CD4-positive, alpha-beta memory T cell (primary cell): ENCODE results near the gene SHMT2. TPM values are rescaled to one million over a fixed set of nuclear protein-coding genes. Genes with fewer than 3 reads are reported as not detected.

Experiments used
- CTCF ChIA-PET: fragments of 350-600 bp; sonication (Branson Sonifier 250); formaldehyde crosslinking; loops from one replicate; lab custom pipeline; 2021; ENCODE audit warnings: inconsistent platforms; ENCODE audit not compliant: partially characterized antibody; lab: Charles Lee
- POLR2A ChIA-PET: fragments of 350-600 bp; sonication (Branson Sonifier 250); formaldehyde crosslinking; loops from one replicate; lab custom pipeline; 2021; ENCODE audit not compliant: partially characterized antibody; lab: Charles Lee
- DNase-seq, 5 donors: peaks; one replicate each; pipeline versions ENCODE4 v3.0.0 to v3.0.0-alpha.2; 2020 to 2022; ENCODE audit warnings: mixed read lengths in 1 of 5
- H3K27ac ChIP-seq: one replicate; pipeline ENCODE4 v1.7.0; 2013; ENCODE audit warnings: low read depth, low read length
- H3K27me3 ChIP-seq: 2 replicates; pipeline ENCODE4 v1.7.0; 2013; ENCODE audit warnings: mild to moderate bottlenecking, low read length, moderate library complexity; ENCODE audit not compliant: insufficient read depth
- H3K36me3 ChIP-seq: 2 replicates; pipeline ENCODE4 v1.7.0; 2013; ENCODE audit warnings: mild to moderate bottlenecking, low read length, moderate library complexity; ENCODE audit not compliant: insufficient read depth
- H3K4me1 ChIP-seq: 2 replicates; pipeline ENCODE4 v1.7.0; 2013; ENCODE audit warnings: mild to moderate bottlenecking, low read length, moderate library complexity; ENCODE audit not compliant: insufficient read depth
- H3K4me3 ChIP-seq, 2 donors: one replicate each; pipeline ENCODE4 v1.7.0; 2013; ENCODE audit warnings: low read length in 2 of 2, mild to moderate bottlenecking in 1 of 2
- H3K9me3 ChIP-seq, 2 donors: one replicate each; pipeline ENCODE4 v1.7.0; 2013; ENCODE audit warnings: low read length in 2 of 2, control low read depth in 1 of 2; ENCODE audit not compliant: control insufficient read depth in 1 of 2
- H3K27ac Mint-ChIP-seq, 7 donors: one replicate each; pipeline ENCODE4 v1.8.0; 2020 to 2021; ENCODE audit warnings: mixed read lengths in 7 of 7, mild to moderate bottlenecking in 6 of 7, inconsistent platforms in 3 of 7, moderate library complexity in 3 of 7
- H3K27me3 Mint-ChIP-seq, 2 donors: one replicate each; pipeline ENCODE4 v1.8.0; 2020 to 2021; ENCODE audit warnings: mixed read lengths in 2 of 2
- H3K36me3 Mint-ChIP-seq, 2 donors: one replicate each; pipeline ENCODE4 v1.8.0; 2020 to 2021; ENCODE audit warnings: mixed read lengths in 2 of 2, inconsistent platforms in 1 of 2, mild to moderate bottlenecking in 1 of 2
- H3K4me1 Mint-ChIP-seq, 4 donors: one replicate each; pipeline ENCODE4 v1.8.0; 2020 to 2021; ENCODE audit warnings: mixed read lengths in 4 of 4, mild to moderate bottlenecking in 1 of 4
- H3K4me3 Mint-ChIP-seq, 8 donors: one replicate each; pipeline ENCODE4 v1.8.0; 2020 to 2021; ENCODE audit warnings: mixed read lengths in 8 of 8, mild to moderate bottlenecking in 7 of 8, moderate library complexity in 6 of 8, inconsistent platforms in 3 of 8
- H3K9me3 Mint-ChIP-seq, 8 donors: one replicate each; pipeline ENCODE4 v1.8.0; 2020 to 2021; ENCODE audit warnings: mixed read lengths in 8 of 8, mild to moderate bottlenecking in 5 of 8, inconsistent platforms in 3 of 8, moderate library complexity in 1 of 8
- intact Hi-C: fragments of 100-400 bp; cut with micrococcal nuclease; formaldehyde crosslinking; loops from one replicate; pipeline ENCODE4 v1.15.1; 2023
- polyA plus RNA-seq, 2 donors: library from polyadenylated mRNA; unstranded; fragments of 300-500 nt; fragmentation: Illumina TruSeq; gene quantifications; one replicate each; pipeline ENCODE4 v1.2.3, GENCODE V29; 2021
- total RNA-seq, 2 experiments: library from RNA; stranded (reverse); gene quantifications; one replicate each; pipeline ENCODE4 v1.2.3, GENCODE V29; 2021

SHMT2 gene
- total and polyA plus RNA-seq, 4 experiments from 2014 or later: 39.8 to 46.1 (median 43.2) TPM

DNA sequence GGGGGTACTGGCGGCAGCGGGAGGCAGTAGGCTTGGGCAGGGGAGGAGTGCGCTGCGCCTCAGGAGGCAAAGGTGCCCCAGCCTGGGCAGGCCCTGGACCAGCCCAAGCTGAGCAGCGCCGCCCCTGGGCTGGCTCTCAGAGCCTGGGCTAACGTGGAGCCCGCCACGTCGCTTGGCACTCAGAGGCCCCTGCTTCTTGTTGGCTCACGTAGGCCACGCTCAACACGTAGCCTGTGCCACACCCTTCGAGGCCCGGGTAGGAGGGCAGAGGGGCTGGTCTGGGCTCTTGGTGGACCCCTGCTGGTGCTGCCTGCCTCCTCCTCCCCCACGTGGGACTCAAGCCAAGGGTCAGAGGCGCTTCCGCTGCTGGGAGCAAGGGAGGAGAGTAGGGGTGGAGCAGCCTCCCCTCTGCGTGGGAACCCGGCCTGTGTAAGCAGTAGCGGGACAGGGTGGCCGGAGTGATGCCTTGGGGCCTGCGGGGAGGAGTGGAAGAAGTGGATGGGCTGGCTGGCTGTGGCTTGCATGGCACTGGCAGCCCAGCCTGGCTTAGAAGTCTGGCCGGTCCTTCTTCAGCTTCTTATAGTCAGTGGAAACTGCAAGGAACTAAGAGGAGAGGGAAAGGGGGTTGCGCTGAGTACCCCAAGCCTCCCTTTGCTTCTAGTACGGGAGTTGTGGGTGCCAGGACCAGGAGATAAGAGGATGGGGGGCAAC is 5.7 kb downstream of the SHMT2 start:
- ChIA-PET CTCF (no interaction called here), POLR2A (interaction anchor here (0.8 kb wide), 1 partner anchor 9 kb away, joined by 3 read pairs; no protein-coding TSS in a partner anchor)
- H3K36me3 Mint-ChIP-seq: peaks cover 29 to 38% of the 10 kb centered on the region in 2 donors
- H3K9me3 Mint-ChIP-seq: no peaks in the 10 kb centered on the region
- H3K4me1 Mint-ChIP-seq: peaks cover 26 to 65% (median 45%) of the 10 kb centered on the region in 4 donors
- Histone ChIP-seq H3K36me3 (peaks cover 28% of the 10 kb centered on the region), H3K4me3 (no peak overlapping the region), H3K27me3 (peaks cover 22% of the 10 kb centered on the region), H3K4me1 (peaks cover 71% of the 10 kb centered on the region), H3K9me3 (no peaks in the 10 kb centered on the region), H3K27ac (no peak overlapping the region)
- peak overlapping the region in 1 of 7 donors; percentile 27 for H3K27ac Mint-ChIP-seq
- H3K4me3 Mint-ChIP-seq: peak overlapping the region in 1 of 8 donors; percentile 54
- intact Hi-C loops: loop anchor here (10.0 kb wide), 2 partner anchors 480 to 600 kb away; partner anchors contain the start of genes BAZ2A and PRIM1
- DNase-seq: no peak
- peaks cover 13 to 24% of the 10 kb centered on the region in 2 donors for H3K27me3 Mint-ChIP-seq

DNA sequence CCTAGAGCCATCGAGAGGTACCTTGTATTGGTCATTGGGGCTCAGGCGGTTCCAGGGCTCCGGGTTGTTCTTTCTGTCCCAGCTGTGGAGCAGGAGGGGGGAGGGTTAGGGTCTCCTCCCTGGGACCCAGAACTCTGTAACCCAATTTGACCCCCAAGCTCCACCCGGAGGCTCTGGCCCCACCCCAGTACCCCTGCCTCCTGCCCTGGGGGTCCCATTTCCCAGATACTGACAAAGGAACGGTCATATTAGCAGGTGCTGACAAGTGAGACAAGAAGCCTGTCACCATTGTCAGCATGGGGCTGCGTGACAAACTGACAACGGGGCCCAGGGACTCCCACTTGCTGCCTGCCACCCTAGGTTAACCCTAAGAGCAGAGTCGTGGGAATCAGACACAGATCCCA is 6.2 kb downstream of the SHMT2 start:
- Histone ChIP-seq H3K9me3 (no peaks in the 10 kb centered on the region), H3K27me3 (peaks cover 22% of the 10 kb centered on the region), H3K36me3 (peaks cover 28% of the 10 kb centered on the region), H3K4me1 (peaks cover 70% of the 10 kb centered on the region), H3K27ac (no peak overlapping the region), H3K4me3 (no peak overlapping the region)
- peaks cover 29 to 39% of the 10 kb centered on the region in 2 donors for H3K36me3 Mint-ChIP-seq
- ChIA-PET POLR2A (interaction anchor here (0.8 kb wide), 1 partner anchor 9 kb away, joined by 3 read pairs; no protein-coding TSS in a partner anchor), CTCF (no interaction called here)
- H3K27ac Mint-ChIP-seq: peak overlapping the region in 1 of 7 donors; percentile 27
- peaks cover 18 to 29% of the 10 kb centered on the region in 2 donors for H3K27me3 Mint-ChIP-seq
- intact Hi-C loops: loop anchor here (10.0 kb wide), 2 partner anchors 481 to 601 kb away; partner anchors contain the start of genes BAZ2A and PRIM1
- peaks cover 26 to 65% (median 45%) of the 10 kb centered on the region in 4 donors for H3K4me1 Mint-ChIP-seq
- H3K4me3 Mint-ChIP-seq: no peak overlapping the region
- DNase-seq: no peak
- H3K9me3 Mint-ChIP-seq: no peaks in the 10 kb centered on the region

DNA sequence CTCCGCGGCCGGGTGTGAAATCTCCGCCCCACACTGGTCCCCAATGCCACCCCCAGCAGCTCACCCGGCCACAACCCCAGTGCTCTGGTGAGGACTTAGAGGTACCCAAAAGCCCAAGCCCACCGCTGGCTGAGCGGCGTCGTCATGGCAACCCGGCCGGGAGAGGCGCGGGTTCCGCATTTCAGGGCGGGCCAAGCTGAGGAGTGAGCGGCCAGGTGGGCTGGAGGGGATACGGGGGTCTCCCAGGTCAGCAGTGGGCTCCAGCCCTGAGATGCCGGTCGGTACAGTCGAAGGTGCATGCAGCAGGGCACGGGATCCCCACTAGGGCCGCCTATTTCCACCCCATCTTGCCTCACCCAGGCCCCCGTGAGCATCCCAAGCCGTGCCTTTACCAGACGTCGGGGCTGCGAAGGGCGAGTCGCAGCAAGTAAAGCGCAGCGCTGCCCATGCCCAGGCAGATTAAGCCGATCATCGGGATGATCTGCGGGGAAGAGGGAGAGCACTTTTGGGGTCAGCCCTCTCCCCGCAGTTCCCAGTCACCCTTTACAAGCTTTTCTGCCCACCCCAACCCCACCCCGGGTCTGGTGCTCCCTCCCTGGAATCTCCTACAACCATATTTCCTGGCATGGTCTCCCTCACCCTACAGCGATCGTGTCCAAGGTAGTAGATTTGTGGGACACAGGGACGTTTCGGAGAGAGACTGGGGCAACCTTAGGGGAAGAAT is 6.9 kb downstream of the SHMT2 start:
- Mint-ChIP-seq H3K36me3 (peaks cover 29 to 39% of the 10 kb centered on the region in 2 donors), H3K27ac (peak overlapping the region in 1 of 7 donors; percentile 85), H3K27me3 (peaks cover 20 to 35% of the 10 kb centered on the region in 2 donors), H3K9me3 (no peaks in the 10 kb centered on the region), H3K4me3 (peak overlapping the region in 4 of 8 donors; percentile 5 to 96 (median 35)), H3K4me1 (peaks cover 28 to 66% (median 44%) of the 10 kb centered on the region in 4 donors)
- H3K4me3 ChIP-seq: no peak overlapping the region
- H3K27ac ChIP-seq: no peak overlapping the region
- ChIA-PET CTCF (interaction anchor here (12.9 kb wide), 1 partner anchor 21 kb away, joined by 415 read pairs; the partner anchor contains the start of gene NXPH4), POLR2A (interaction anchor here (0.8 to 7.7 kb wide), 2 partner anchors 10 to 11 kb away, joined by 3 to 55 read pairs; no protein-coding TSS in a partner anchor)
- intact Hi-C loops: loop anchor here (10.0 kb wide), 2 partner anchors 482 to 602 kb away; partner anchors contain the start of genes BAZ2A and PRIM1
- H3K9me3 ChIP-seq: no peaks in the 10 kb centered on the region
- peaks cover 24% of the 10 kb centered on the region for H3K27me3 ChIP-seq
- peaks cover 70% of the 10 kb centered on the region for H3K4me1 ChIP-seq
- H3K36me3 ChIP-seq: peaks cover 28% of the 10 kb centered on the region
- DNase-seq: no peak

DNA sequence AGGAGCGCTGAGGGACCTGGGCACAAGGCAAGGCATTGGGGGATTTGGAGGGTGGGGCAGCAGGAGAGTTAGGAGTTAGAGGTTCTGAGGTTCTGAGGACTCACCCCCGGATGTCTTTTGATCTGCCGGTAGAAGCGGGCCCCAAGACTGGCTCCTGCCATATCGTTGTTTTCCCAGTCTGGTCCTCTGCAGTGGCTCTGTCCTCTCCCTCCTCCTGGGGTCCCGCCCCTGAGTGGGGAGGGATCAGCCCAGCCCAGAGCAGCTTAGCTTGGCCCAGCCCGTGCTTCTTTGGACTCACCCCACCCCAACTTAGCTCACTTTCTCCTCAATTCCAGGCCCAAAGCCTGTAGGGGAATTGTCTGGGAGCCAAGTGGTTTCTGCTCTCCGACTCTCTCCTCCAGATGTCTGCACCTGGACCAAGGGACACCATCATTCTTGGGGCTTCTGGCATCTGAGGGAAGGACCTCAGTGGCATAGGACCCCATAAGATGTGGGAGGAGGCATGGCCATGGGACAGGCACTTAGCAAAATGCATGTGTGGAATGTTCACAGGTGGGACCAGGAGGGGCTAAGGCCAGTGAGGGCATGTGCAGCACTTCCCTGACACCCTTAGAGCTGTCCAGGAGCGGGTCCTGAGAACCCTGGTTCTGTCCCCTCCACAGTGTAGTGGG is 7.5 kb downstream of the SHMT2 start:
- Histone ChIP-seq H3K36me3 (peaks cover 22% of the 10 kb centered on the region), H3K4me1 (peaks cover 72% of the 10 kb centered on the region), H3K4me3 (no peak overlapping the region), H3K9me3 (no peaks in the 10 kb centered on the region), H3K27ac (no peak overlapping the region), H3K27me3 (peaks cover 31% of the 10 kb centered on the region)
- Mint-ChIP-seq H3K9me3 (no peaks in the 10 kb centered on the region), H3K27me3 (peaks cover 24 to 41% of the 10 kb centered on the region in 2 donors), H3K27ac (peak overlapping the region in 1 of 7 donors; percentile 85), H3K36me3 (peaks cover 25 to 34% of the 10 kb centered on the region in 2 donors), H3K4me3 (peak overlapping the region in 5 of 8 donors; percentile 74 to 96 (median 86)), H3K4me1 (peaks cover 35 to 73% (median 50%) of the 10 kb centered on the region in 4 donors)
- DNase-seq: no peak
- intact Hi-C loops: loop anchor here (10.0 kb wide), 2 partner anchors 482 to 602 kb away; partner anchors contain the start of genes BAZ2A and PRIM1
- ChIA-PET POLR2A (interaction anchor here (7.7 kb wide), 1 partner anchor 12 kb away, joined by 55 read pairs; no protein-coding TSS in a partner anchor), CTCF (interaction anchor here (10.7 to 12.9 kb wide), 2 partner anchors 10 to 22 kb away, joined by 245 to 415 read pairs; partner anchors contain the start of genes NXPH4 and SHMT2)

DNA sequence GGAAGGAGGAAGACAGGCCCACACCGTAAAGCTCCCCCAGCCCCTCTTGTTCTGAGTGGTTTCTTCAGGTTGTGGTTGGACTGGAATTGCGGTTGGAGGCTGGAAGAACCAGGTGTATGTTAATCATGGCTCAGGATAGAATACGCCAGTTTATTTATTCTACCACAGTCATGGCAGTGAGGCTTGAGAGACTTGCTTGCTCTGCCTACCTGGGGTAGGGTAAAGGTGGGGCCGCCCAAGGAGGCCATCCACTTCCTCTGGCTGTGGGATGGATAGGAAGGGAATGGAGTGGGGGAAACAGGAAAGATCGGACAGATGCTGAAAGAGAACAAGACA is 8.1 kb downstream of the SHMT2 start:
- H3K4me3 Mint-ChIP-seq: peak overlapping the region; percentile 57 to 97 (median 82)
- H3K9me3 Mint-ChIP-seq: no peaks in the 10 kb centered on the region
- H3K27ac Mint-ChIP-seq: peak overlapping the region in 2 of 7 donors; percentile 39 to 85
- peaks cover 26 to 44% of the 10 kb centered on the region in 2 donors for H3K27me3 Mint-ChIP-seq
- H3K36me3 Mint-ChIP-seq: peaks cover 22 to 30% of the 10 kb centered on the region in 2 donors
- peaks cover 77% of the 10 kb centered on the region for H3K4me1 ChIP-seq
- peaks cover 36% of the 10 kb centered on the region for H3K27me3 ChIP-seq
- H3K36me3 ChIP-seq: peaks cover 17% of the 10 kb centered on the region
- H3K4me3 ChIP-seq: no peak overlapping the region
- no peak overlapping the region for H3K27ac ChIP-seq
- CTCF ChIA-PET: interaction anchor here (10.7 to 12.9 kb wide), 2 partner anchors 11 to 23 kb away, joined by 245 to 415 read pairs; partner anchors contain the start of genes NXPH4 and SHMT2
- H3K4me1 Mint-ChIP-seq: peaks cover 37 to 78% (median 54%) of the 10 kb centered on the region in 4 donors
- no peaks in the 10 kb centered on the region for H3K9me3 ChIP-seq
- DNase-seq: no peak
- POLR2A ChIA-PET: interaction anchor here (6.0 to 7.7 kb wide), 2 partner anchors 7 to 12 kb away, joined by 55 to 63 read pairs; partner anchors contain the start of gene SHMT2
- intact Hi-C loops: loop anchor here (10.0 kb wide), 2 partner anchors 483 to 603 kb away; partner anchors contain the start of genes BAZ2A and PRIM1
